Esophagus squamous epithelium (tissue), 5 donors: ENCODE data around the gene WDR18. TPM values are rescaled to one million over a fixed set of nuclear protein-coding genes. Genes with fewer than 3 reads are reported as not detected.

Experiments
- DNase-seq: peaks from one replicate; lab custom pipeline; 2025; lab: John Stamatoyannopoulos, UW
- H3K27ac ChIP-seq, 4 donors: fragments of 200-600 bp; sonication (generic); one replicate each; pipeline ENCODE4 v1.5.1; 2016 to 2019; ENCODE audit warnings: mild to moderate bottlenecking in 1 of 4
- H3K27me3 ChIP-seq, 4 donors: fragments of 200-600 bp; sonication (generic); 1 replicate in 3 of 4; 2 replicates in 1 of 4; pipeline versions ENCODE4 v1.5.1 to v1.6.0; 2017 to 2021; ENCODE audit warnings: antibody characterized with exemption in 1 of 4
- H3K36me3 ChIP-seq, 3 donors: fragments of 200-600 bp; sonication (generic); one replicate each; pipeline ENCODE4 v1.5.1; 2016 to 2019
- H3K4me1 ChIP-seq, 3 donors: fragments of 200-600 bp; sonication (generic); one replicate each; pipeline ENCODE4 v1.5.1; 2017 to 2019
- H3K4me3 ChIP-seq, 4 donors: fragments of 200-600 bp; sonication (generic); 1 replicate in 3 of 4; 2 replicates in 1 of 4; pipeline ENCODE4 v1.5.1; 2016 to 2019; ENCODE audit warnings: mild to moderate bottlenecking in 2 of 4, moderate library complexity in 1 of 4
- H3K9me3 ChIP-seq, 3 donors: fragments of 200-600 bp; sonication (generic); one replicate each; pipeline ENCODE4 v1.5.1; 2016 to 2019
- CTCF ChIP-seq, 6 experiments: fragments of 450-650 bp in 4 of 6; fragments of 200-600 bp in 2 of 6; sonication (generic) in 2 of 6; IDR thresholded peaks; one replicate each; pipeline ENCODE4 v1.5.1; 2016 to 2019; ENCODE audit warnings: antibody characterized with exemption in 6 of 6, mild to moderate bottlenecking in 4 of 6, moderate library complexity in 4 of 6
- POLR2A ChIP-seq, 4 donors: fragments of 450-650 bp; IDR thresholded peaks; one replicate each; pipeline ENCODE4 v1.6.1; 2017; ENCODE audit warnings: antibody characterized with exemption in 4 of 4, mild to moderate bottlenecking in 4 of 4, moderate library complexity in 3 of 4
- WGBS, 2 donors: methylation state at CpG; one replicate each; pipeline ENCODE4 v1.1.5; 2018; 5-methylcytosine and 5-hydroxymethylcytosine counted together
- intact Hi-C: fragments of 100-400 bp; cut with DNase I; formaldehyde crosslinking; loops from one replicate; pipeline ENCODE4 v1.15.0; 2022
- total RNA-seq, 4 donors: library from RNA; depleted of rRNA; stranded (reverse); fragments of >200 nt; gene quantifications; one replicate each; pipeline ENCODE4 v1.1.0, GENCODE V29; 2016
- donor health status: DM: yes; HTN: yes; CAD: no.

The WDR18 gene
- 10 to 100 TPM; 28.2 to 70.1 (median 53.0) TPM for total RNA-seq

- WGBS, 2 donors, result 0 to 1% methylated on average over 16 to 18 of the region's 78 CpGs
- peaks cover 0 to 12% (median 0%) of the 10 kb centered on the region in 4 donors for H3K27me3 ChIP-seq
- H3K9me3 ChIP-seq, result no peaks in the 10 kb centered on the region
- peak within 1 kb of the TSS; percentile 76 to 100 (median 95) for H3K4me3 ChIP-seq
- H3K4me1 ChIP-seq, result peaks cover 16 to 45% (median 21%) of the 10 kb centered on the region in 3 donors
- DNase-seq, result peak; percentile 56
- intact Hi-C loops, result loop anchor here (10.0 kb wide), 1 partner anchor 130 kb away; the partner anchor contains the start of genes CFD and ELANE
- peaks cover 0 to 35% (median 8%) of the 10 kb centered on the region in 3 donors for H3K36me3 ChIP-seq
- TF ChIP-seq POLR2A (IDR thresholded peaks at IDR 0.05) (peak in 2 of 4 donors; percentile 36 to 65), CTCF (IDR thresholded peaks at IDR 0.05) (peak in 5 of 6 experiments; percentile 18 to 71 (median 41))
- H3K27ac ChIP-seq, result peak within 1 kb of the TSS; percentile 87 to 96 (median 91)
These were observed at the start of gene WDR18 for GRCh38 chr19:984165-984967. Gene WDR18, plus strand, starts transcription at chr19:984345. Its CDS starts 9 bp downstream, at chr19:984354.

GRCh38 chr19:934865-935479 lies 49.2 kb upstream of the WDR18 start:
- Histone ChIP-seq H3K4me3 (peak overlapping the region in 1 of 4 donors; percentile 21), H3K4me1 (peaks cover 31 to 48% (median 33%) of the 10 kb centered on the region in 3 donors), H3K36me3 (peaks cover 0 to 11% (median 0%) of the 10 kb centered on the region in 3 donors), H3K27ac (peak overlapping the region in 3 of 4 donors; percentile 54 to 68 (median 61)), H3K9me3 (no peaks in the 10 kb centered on the region), H3K27me3 (no peaks in the 10 kb centered on the region)
- intact Hi-C loops, result no loop called here
- no peak for DNase-seq
- WGBS, 2 donors, result 7 to 20% methylated on average over 1 to 3 of the region's 31 CpGs
- TF ChIP-seq POLR2A (IDR thresholded peaks at IDR 0.05) (no peak), CTCF (IDR thresholded peaks at IDR 0.05) (no peak)

- Histone ChIP-seq H3K9me3 (no peaks in the 10 kb centered on the region), H3K27ac (no peak overlapping the region), H3K4me3 (no peak overlapping the region), H3K4me1 (peaks cover 38 to 60% (median 40%) of the 10 kb centered on the region in 3 donors), H3K36me3 (peaks cover 0 to 6% (median 0%) of the 10 kb centered on the region in 3 donors), H3K27me3 (no peaks in the 10 kb centered on the region)
- TF ChIP-seq CTCF (IDR thresholded peaks at IDR 0.05), result no peak
- no peak for TF ChIP-seq POLR2A (IDR thresholded peaks at IDR 0.05)
- no peak for DNase-seq
- intact Hi-C loops, result no loop called here
- WGBS, 2 donors, result 93 to 95% methylated on average over 4 to 7 of the region's 10 CpGs
These were observed 48.0 kb upstream of the WDR18 start for GRCh38 chr19:936175-936546.

- H3K9me3 ChIP-seq, result no peaks in the 10 kb centered on the region
- DNase-seq, result no peak
- peaks cover 0 to 6% (median 0%) of the 10 kb centered on the region in 3 donors for H3K36me3 ChIP-seq
- intact Hi-C loops, result no loop called here
- TF ChIP-seq POLR2A (IDR thresholded peaks at IDR 0.05) (no peak), CTCF (IDR thresholded peaks at IDR 0.05) (no peak)
- H3K4me3 ChIP-seq, result no peak overlapping the region
- no peaks in the 10 kb centered on the region for H3K27me3 ChIP-seq
- H3K4me1 ChIP-seq, result peaks cover 43 to 68% (median 47%) of the 10 kb centered on the region in 3 donors
- 72 to 80% methylated on average over 16 of the region's 16 CpGs for WGBS, 2 donors
- H3K27ac ChIP-seq, result no peak overlapping the region
These were observed 46.9 kb upstream of the WDR18 start for GRCh38 chr19:937259-937694.
